ENCODE data around the gene EMP2.
A peak's percentile ranks its signal among the peaks of the same experiment; 100 is the strongest.
"Not testable (repeated sequence)": the region's sequence is repeated elsewhere in the genome, so short reads cannot be mapped to it uniquely, and the experiment has no call there.

EMP2 gene

GRCh38 chr16:10579965-10580882 is at the start of gene EMP2:
Gene EMP2, minus strand, starts transcription at chr16:10580598. Its CDS starts 32,981 bp downstream, at chr16:10547617.
- DNase-seq (ENCODE audit: low read depth in 2 of 2) = no peak

- no peak for DNase-seq (ENCODE audit: low read depth in 2 of 2)
These were observed 49.2 kb upstream of the EMP2 start for GRCh38 chr16:10629592-10629963.

GRCh38 chr16:10625595-10626357 is 45.4 kb upstream of the EMP2 start:
- DNase-seq (ENCODE audit: low read depth in 2 of 2) = no peak

GRCh38 chr16:10624527-10624926 is 44.1 kb upstream of the EMP2 start:
- DNase-seq (ENCODE audit: low read depth in 2 of 2) = no peak

GRCh38 chr16:10623059-10623458 is 42.7 kb upstream of the EMP2 start:
- DNase-seq (ENCODE audit: low read depth in 2 of 2) = no peak

GRCh38 chr16:10622036-10622921 is 41.9 kb upstream of the EMP2 start:
- no peak for DNase-seq (ENCODE audit: low read depth in 2 of 2)

- not testable (repeated sequence) for DNase-seq (ENCODE audit: low read depth in 2 of 2)
These were observed 41.0 kb upstream of the EMP2 start for GRCh38 chr16:10621216-10621949.

GRCh38 chr16:10620120-10620519 is 39.7 kb upstream of the EMP2 start:
- no peak for DNase-seq (ENCODE audit: low read depth in 2 of 2)

- DNase-seq (ENCODE audit: low read depth in 2 of 2) = peak; percentile 1 to 4
These were observed 39.0 kb upstream of the EMP2 start for GRCh38 chr16:10619271-10619849.

GRCh38 chr16:10618710-10619209 is 38.4 kb upstream of the EMP2 start:
- no peak for DNase-seq (ENCODE audit: low read depth in 2 of 2)

GRCh38 chr16:10617662-10618420 is 37.4 kb upstream of the EMP2 start:
- DNase-seq (ENCODE audit: low read depth in 2 of 2) = no peak

- DNase-seq (ENCODE audit: low read depth in 2 of 2) = no peak
These were observed 36.6 kb upstream of the EMP2 start for GRCh38 chr16:10616756-10617640.

GRCh38 chr16:10616419-10616755 is 36.0 kb upstream of the EMP2 start:
- no peak for DNase-seq (ENCODE audit: low read depth in 2 of 2)

GRCh38 chr16:10614685-10615084 is 34.3 kb upstream of the EMP2 start:
- DNase-seq (ENCODE audit: low read depth in 2 of 2) = no peak

- DNase-seq (ENCODE audit: low read depth in 2 of 2) = no peak
These were observed 33.5 kb upstream of the EMP2 start for GRCh38 chr16:10613785-10614485.

- no peak for DNase-seq (ENCODE audit: low read depth in 2 of 2)
These were observed 32.3 kb upstream of the EMP2 start for GRCh38 chr16:10612649-10613179.

GRCh38 chr16:10611825-10612342 is 31.5 kb upstream of the EMP2 start:
- DNase-seq (ENCODE audit: low read depth in 2 of 2) = no peak
